IPS-15b (cell line): ENCODE measurements around the gene WIPI1.

ENCODE experiments used
- H3K27me3 ChIP-seq: one replicate; pipeline ENCODE4 v1.6.1; 2013; ENCODE audit warnings: low read length; ENCODE audit not compliant: control insufficient read depth, insufficient read depth
- H3K36me3 ChIP-seq: one replicate; pipeline ENCODE4 v1.6.1; 2013; ENCODE audit warnings: low read length; ENCODE audit not compliant: control insufficient read depth, insufficient read depth
- H3K4me1 ChIP-seq: one replicate; pipeline ENCODE4 v1.6.1; 2013; ENCODE audit warnings: mild to moderate bottlenecking, low read length; ENCODE audit not compliant: control insufficient read depth, insufficient read depth
- H3K4me3 ChIP-seq: one replicate; pipeline ENCODE4 v1.5.1; 2013; ENCODE audit warnings: low read depth, low read length
- H3K9ac ChIP-seq: one replicate; pipeline ENCODE4 v1.6.1; 2013; ENCODE audit warnings: low read depth, mild to moderate bottlenecking, low read length
- H3K9me3 ChIP-seq: one replicate; pipeline ENCODE4 v1.6.1; 2013; ENCODE audit warnings: mild to moderate bottlenecking, low read length; ENCODE audit not compliant: control insufficient read depth, insufficient read depth

WIPI1 gene

DNA sequence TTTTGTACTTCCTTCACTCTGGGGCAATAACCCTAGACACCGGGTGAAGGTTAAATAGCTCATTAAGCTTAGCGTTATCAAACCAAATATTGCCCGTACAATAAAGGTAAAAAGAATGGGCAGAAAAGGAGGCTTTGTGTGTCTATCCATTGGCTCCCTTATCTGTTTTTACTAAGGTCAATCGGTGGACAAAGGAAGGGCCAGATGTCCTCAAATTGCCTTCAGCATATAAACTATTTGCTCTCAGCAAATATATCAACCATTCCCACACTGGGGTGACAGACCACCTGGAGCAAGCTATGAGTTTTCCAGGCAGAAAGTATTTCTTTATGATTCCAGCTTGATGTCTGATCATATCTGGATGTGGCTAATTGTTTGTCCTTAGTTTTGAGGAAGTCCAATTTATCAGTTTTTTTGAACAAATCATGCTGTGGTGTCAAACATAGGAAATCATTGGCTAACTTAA lies 25.3 kb upstream of the WIPI1 start:
- H3K27me3 ChIP-seq: no peaks in the 10 kb centered on the region
- H3K4me1 ChIP-seq: no peaks in the 10 kb centered on the region
- H3K36me3 ChIP-seq: no peaks in the 10 kb centered on the region
- H3K9ac ChIP-seq: no peak overlapping the region
- no peak overlapping the region for H3K4me3 ChIP-seq
- H3K9me3 ChIP-seq: no peaks in the 10 kb centered on the region

DNA sequence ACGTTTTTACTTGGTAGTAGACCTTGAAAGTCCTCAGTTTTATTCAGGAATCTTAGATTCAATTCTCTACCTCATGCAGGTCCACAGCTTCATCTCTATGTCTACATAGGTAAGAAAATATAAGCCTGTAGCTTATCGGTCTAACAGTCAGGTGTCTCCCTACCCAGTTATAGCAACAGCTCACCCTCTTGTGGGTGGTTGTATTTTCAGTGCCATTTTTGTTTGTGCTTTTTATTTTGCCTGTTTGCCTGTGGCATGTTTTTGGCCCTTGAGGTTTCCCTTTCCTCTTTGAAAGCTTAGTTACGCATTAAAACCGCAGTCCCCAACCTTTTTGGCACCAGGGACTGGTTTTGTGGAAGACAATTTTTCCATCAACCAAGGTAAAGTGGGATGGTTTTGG lies 23.6 kb upstream of the WIPI1 start:
- Histone ChIP-seq H3K4me1 (no peaks in the 10 kb centered on the region), H3K4me3 (no peak overlapping the region), H3K27me3 (no peaks in the 10 kb centered on the region), H3K9ac (no peak overlapping the region), H3K9me3 (no peaks in the 10 kb centered on the region), H3K36me3 (no peaks in the 10 kb centered on the region)

DNA sequence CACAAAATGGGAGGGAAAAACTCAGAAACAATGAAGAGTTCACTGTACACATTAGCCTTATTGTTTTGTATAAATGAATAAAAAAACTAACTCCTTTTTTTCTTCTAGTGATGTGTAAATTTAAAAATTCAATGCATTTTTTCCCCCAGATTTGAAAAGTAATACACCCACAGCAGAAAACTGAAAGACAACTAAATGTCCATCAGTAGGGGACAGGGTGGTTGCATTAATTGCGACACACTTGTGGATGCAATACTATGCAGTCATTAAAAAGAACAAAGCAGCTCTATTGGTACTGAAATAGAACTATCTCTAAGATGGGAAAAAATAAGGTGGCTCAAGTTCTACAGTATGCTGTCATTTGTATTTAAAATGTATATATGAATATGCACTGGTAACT lies 13.7 kb upstream of the WIPI1 start:
- H3K9me3 ChIP-seq: no peaks in the 10 kb centered on the region
- no peak overlapping the region for H3K4me3 ChIP-seq
- no peak overlapping the region for H3K9ac ChIP-seq
- no peaks in the 10 kb centered on the region for H3K27me3 ChIP-seq
- H3K4me1 ChIP-seq: peaks cover under 1% of the 10 kb centered on the region
- H3K36me3 ChIP-seq: no peaks in the 10 kb centered on the region

DNA sequence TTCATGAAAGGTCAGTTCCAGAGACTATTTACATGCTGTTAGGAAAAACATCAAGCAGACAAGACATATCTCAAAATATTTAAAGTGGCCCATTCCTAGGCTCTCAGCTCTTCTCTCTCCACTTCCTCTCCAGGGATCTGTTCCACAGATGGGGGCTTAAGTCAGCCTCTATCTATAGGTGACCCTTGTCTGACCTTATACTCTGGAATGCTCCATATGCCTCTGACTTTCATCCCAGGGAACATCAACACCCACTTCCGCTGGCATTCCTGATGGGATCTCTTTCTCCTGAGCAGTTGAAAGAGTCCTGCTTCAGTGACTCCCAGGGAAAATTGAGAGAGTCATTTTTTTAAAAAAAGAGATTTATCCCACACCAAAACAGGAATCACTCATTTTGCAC lies 11.5 kb upstream of the WIPI1 start:
- no peak overlapping the region for H3K9ac ChIP-seq
- no peaks in the 10 kb centered on the region for H3K36me3 ChIP-seq
- no peak overlapping the region for H3K4me3 ChIP-seq
- H3K27me3 ChIP-seq: no peaks in the 10 kb centered on the region
- peaks cover 2% of the 10 kb centered on the region for H3K4me1 ChIP-seq
- no peaks in the 10 kb centered on the region for H3K9me3 ChIP-seq

DNA sequence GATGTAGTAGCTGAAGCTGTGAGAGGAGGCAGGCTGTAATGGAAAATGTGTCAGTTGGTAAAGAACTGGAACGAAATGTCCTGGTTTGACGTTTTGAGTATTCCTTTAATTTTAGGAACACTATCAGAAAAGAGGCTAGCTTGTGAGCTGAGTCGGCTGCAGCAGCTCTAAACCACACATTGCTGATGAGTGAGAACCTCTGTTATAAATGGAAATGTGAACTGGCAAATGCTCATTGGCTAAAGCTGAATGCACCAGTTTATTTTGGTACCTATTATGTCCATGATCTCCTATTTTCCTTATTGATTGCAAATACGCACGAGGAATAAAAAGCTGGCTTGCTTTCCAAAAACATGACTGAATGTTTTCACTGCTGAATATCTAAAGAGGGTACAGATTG lies 11.0 kb upstream of the WIPI1 start:
- Histone ChIP-seq H3K36me3 (no peaks in the 10 kb centered on the region), H3K9ac (no peak overlapping the region), H3K9me3 (no peaks in the 10 kb centered on the region), H3K4me3 (no peak overlapping the region), H3K27me3 (no peaks in the 10 kb centered on the region), H3K4me1 (peaks cover 2% of the 10 kb centered on the region)

DNA sequence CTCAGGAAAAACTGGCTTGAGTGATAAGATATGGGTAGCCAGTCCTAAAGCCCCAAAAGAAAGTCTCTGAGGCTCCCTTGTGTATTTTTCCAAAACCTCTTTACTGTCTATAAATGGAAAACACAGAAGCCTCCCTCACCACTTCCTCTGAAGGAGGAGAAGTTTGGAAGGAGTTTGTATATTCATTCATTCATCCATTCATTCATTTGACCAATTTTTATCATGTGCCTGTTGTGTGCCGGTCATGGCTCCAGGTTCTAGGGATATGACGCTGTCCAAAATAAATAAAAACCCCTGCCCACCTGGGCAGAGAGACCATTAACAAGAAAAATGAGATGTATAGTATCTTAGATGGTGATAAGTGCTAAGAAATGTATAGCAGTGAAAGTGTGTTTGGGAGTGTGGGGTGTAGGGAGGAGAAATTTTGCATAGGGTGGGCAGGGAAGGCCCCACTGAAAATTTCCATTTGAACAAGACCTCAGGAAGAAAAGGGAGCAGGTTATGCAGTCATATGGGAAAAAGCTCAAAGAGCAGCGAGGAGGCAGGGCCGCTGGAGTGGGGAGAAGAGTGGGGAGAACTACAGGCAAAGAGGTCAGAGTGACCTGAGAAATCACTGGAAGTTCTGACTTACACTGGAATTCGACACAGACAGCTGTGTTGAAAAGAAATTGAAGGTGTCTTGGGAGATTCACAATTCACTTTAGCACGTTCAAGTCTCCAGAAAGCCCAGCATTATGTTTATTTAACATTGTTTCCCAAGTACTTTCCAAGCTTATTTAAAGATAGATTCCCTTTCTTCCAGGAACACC lies 6.1 kb upstream of the WIPI1 start:
- no peaks in the 10 kb centered on the region for H3K9me3 ChIP-seq
- no peaks in the 10 kb centered on the region for H3K36me3 ChIP-seq
- H3K9ac ChIP-seq: no peak overlapping the region
- H3K4me1 ChIP-seq: peaks cover 4% of the 10 kb centered on the region
- H3K27me3 ChIP-seq: peaks cover 15% of the 10 kb centered on the region
- H3K4me3 ChIP-seq: no peak overlapping the region

DNA sequence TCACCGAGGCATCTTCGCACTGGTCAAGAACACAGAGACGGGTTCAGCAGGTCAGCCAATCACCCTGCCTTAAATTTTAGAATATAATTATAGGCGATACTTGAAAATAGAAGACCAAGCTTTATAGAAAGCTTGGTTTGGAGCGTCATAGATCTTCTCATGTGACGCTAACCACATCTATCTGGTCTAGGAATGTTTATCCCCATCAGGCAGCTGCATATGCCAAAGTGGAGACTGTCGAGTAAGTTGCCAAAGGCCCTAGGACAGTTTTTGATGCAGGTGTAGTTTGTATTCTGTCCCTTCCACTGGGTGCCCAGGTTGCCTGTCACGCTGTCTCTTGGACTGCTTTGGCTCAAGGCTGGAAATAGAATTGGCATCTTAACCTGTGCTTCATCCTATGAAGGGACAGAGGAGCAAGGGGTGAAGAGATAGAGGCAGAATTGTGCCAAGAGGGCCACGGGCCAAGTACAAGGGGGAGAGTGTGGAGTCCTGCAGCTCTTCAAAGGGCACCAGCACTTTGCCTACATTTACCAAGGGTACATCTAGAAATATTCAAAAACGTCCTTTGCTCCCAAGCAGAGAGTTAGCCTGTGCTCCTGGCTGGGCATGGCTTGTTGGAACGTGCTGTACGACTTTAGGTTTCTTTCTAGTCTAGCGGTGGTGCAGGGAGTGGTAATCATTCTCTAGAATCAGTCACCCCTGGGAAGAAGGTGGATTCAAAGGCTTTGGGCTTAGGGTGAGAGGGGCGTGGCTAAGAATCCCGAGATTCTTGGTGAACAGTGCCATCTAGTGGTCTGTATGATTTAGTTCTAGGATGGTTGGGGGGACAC lies 5.3 kb upstream of the WIPI1 start:
- H3K9me3 ChIP-seq: no peaks in the 10 kb centered on the region
- H3K36me3 ChIP-seq: no peaks in the 10 kb centered on the region
- H3K4me1 ChIP-seq: peaks cover 7% of the 10 kb centered on the region
- H3K9ac ChIP-seq: peak overlapping the region; percentile 1
- peaks cover 19% of the 10 kb centered on the region for H3K27me3 ChIP-seq
- no peak overlapping the region for H3K4me3 ChIP-seq

DNA sequence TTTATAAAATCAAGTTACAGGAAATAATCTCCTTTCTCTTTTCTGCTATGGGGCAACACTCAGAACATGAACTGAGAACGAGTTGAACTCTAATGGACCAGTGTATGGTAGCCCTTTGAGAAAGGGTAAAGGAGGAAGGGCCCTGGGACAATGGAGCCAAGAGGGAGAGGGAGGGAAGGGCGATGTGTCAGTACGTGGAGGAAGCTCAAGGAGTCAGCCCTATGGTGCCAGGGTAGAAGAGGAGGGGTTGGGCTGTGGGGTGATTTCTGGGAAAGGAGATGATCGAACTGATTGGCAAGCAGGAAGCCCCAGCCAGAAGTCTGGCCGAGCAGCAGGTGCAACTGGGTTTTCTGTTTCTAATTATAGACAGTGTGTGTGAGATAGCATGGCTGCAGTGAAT lies 4.3 kb upstream of the WIPI1 start:
- H3K4me3 ChIP-seq: no peak overlapping the region
- no peaks in the 10 kb centered on the region for H3K36me3 ChIP-seq
- H3K27me3 ChIP-seq: peaks cover 19% of the 10 kb centered on the region
- no peaks in the 10 kb centered on the region for H3K9me3 ChIP-seq
- H3K4me1 ChIP-seq: peaks cover 7% of the 10 kb centered on the region
- no peak overlapping the region for H3K9ac ChIP-seq

DNA sequence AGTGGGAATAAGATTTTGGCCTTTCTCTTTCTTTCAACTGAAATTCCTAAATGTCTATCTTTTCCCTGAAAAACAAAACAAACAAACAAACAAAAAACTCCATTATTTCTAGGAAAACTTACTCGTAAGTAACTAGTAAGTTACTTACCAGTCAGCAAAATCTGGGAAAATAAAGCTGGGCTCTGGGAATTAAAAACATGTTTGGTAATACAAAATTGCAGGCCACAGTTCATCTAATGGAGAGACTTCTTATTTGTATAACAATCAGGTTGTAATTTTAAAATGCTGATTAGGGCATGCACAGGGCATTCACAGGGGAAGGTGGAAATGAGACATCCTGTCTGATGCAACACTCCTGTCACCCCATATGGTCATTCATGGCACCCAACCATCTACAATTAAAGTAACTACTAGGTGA lies 3.8 kb upstream of the WIPI1 start:
- peaks cover 19% of the 10 kb centered on the region for H3K27me3 ChIP-seq
- no peak overlapping the region for H3K9ac ChIP-seq
- H3K4me3 ChIP-seq: no peak overlapping the region
- no peaks in the 10 kb centered on the region for H3K9me3 ChIP-seq
- H3K36me3 ChIP-seq: no peaks in the 10 kb centered on the region
- peaks cover 8% of the 10 kb centered on the region for H3K4me1 ChIP-seq

DNA sequence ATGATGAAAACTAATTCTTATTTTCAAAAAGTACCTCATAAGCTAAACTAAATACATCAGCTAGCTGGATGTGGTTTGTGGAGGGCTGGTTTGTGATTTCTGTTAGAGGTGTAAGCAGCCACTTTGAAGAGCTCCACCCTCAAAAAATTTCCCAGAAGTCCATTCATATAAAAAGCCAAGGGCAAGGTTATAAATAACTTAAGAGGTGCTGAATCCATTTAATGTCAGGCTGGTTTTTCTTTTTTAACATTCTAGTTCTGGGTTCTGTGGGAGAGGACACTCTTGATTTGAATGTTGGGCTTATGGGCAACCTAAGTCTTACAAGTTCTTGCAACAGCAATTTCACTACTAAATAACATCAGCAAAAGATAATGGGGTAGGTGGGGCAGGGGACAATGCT lies 3.4 kb upstream of the WIPI1 start:
- Histone ChIP-seq H3K4me3 (no peak overlapping the region), H3K36me3 (no peaks in the 10 kb centered on the region), H3K27me3 (peaks cover 19% of the 10 kb centered on the region), H3K9ac (no peak overlapping the region), H3K9me3 (no peaks in the 10 kb centered on the region), H3K4me1 (peaks cover 8% of the 10 kb centered on the region)

DNA sequence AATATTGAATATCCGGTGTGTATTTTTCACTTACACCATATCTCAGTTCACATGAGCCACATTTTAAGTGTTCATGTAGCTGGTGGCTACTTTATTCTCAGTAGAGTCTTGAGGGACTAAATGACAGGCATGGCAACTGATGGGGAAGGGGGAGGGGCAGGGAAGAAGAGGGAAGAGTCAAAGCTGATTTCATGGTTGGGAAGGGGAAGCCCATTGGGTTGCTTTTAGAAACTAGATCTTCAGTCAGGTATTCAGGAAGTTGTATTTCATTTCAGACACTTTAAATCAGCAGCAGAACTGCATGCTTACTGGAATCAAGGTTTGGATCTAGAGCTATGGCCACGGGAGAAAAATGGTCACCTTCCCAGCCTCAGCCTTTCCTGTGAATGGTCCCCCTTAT lies 2.9 kb upstream of the WIPI1 start:
- Histone ChIP-seq H3K9ac (no peak overlapping the region), H3K4me1 (peaks cover 8% of the 10 kb centered on the region), H3K9me3 (no peaks in the 10 kb centered on the region), H3K4me3 (no peak overlapping the region), H3K36me3 (no peaks in the 10 kb centered on the region), H3K27me3 (peaks cover 19% of the 10 kb centered on the region)
